Ovary (tissue), 3 donors: ENCODE results near the gene C10orf53.

Experiments used
- CTCF ChIP-seq, 3 donors: fragments of 450-650 bp in 2 of 3; fragments of 200-600 bp in 1 of 3; IDR thresholded peaks; one replicate each; pipeline versions ENCODE4 v1.5.1 to v1.8.0; 2016 to 2022; ENCODE audit warnings: antibody characterized with exemption in 3 of 3, mild to moderate bottlenecking in 1 of 3
- POLR2A ChIP-seq: fragments of 450-650 bp; IDR thresholded peaks from one replicate; pipeline ENCODE4 v1.6.1; 2017; ENCODE audit warnings: antibody characterized with exemption, mild to moderate bottlenecking, moderate library complexity
- donor health status: DM: no; HTN: no; CAD: no.

GRCh38 chr10:49661140-49661856, 18.2 kb upstream of the C10orf53 start:
- no peak for TF ChIP-seq POLR2A
- TF ChIP-seq CTCF (IDR thresholded peaks at IDR 0.05), result no peak
